IMR-90 (cell line): ENCODE results near the gene NMNAT1. TPM values are rescaled to one million over a fixed set of nuclear protein-coding genes. Genes with fewer than 3 reads are reported as not detected.

Experiments used
- ATAC-seq: fragments of 200-7000 bp; cut with Tn5 transposase; 2 replicates; pipeline ENCODE4 v1.9.1; 2020; ENCODE audit warnings: low read depth, mild to moderate bottlenecking, moderate library complexity
- BruUV-seq: library from RNA; stranded (reverse); fragments of 400-500 nt; replicated peaks from 2 replicates; lab custom pipeline; 2021; lab: Mats Ljungman, UMichigan
- CTCF ChIA-PET: fragments of 300-600 bp; formaldehyde crosslinking; extraction: SDS; loops from one replicate; lab custom pipeline; 2021; ENCODE audit warnings: antibody characterized with exemption; lab: Yijun Ruan, JAX
- POLR2A ChIA-PET: fragments of 300-600 bp; sonication (Branson Sonifier 250); formaldehyde crosslinking; loops from one replicate; lab custom pipeline; 2022; ENCODE audit warnings: antibody characterized with exemption; ENCODE audit not compliant: unreplicated experiment; lab: Charles Lee
- DNase-seq: peaks from one replicate; pipeline ENCODE4 v3.0.0; 2013
- H2AFZ ChIP-seq: replicated peaks from 2 replicates; pipeline ENCODE3; 2013; ENCODE audit warnings: low read length, mild to moderate bottlenecking; ENCODE audit not compliant: poor library complexity
- H2AK5ac ChIP-seq: 2 replicates; pipeline ENCODE4 v1.6.1; 2013; ENCODE audit warnings: low read depth, low read length, inconsistent platforms
- H2AK9ac ChIP-seq: replicated peaks from 2 replicates; pipeline ENCODE3; 2013; ENCODE audit warnings: mild to moderate bottlenecking, low read depth, low read length, moderate library complexity; ENCODE audit not compliant: poor library complexity
- H2BK120ac ChIP-seq: 2 replicates; pipeline ENCODE4 v1.6.1; 2013; ENCODE audit warnings: low read depth, low read length, inconsistent platforms
- H2BK15ac ChIP-seq: 3 replicates; pipeline ENCODE4 v1.6.1; 2013; ENCODE audit warnings: low read depth, low read length, inconsistent platforms
- H2BK20ac ChIP-seq: 2 replicates; pipeline ENCODE4 v1.6.1; 2013; ENCODE audit warnings: low read depth, mild to moderate bottlenecking, inconsistent platforms, low read length, moderate library complexity
- H2BK5ac ChIP-seq: 2 replicates; pipeline ENCODE4 v1.6.1; 2013; ENCODE audit warnings: mild to moderate bottlenecking, low read depth, low read length, inconsistent platforms; ENCODE audit not compliant: poor library complexity, severe bottlenecking
- H3K14ac ChIP-seq: replicated peaks from 2 replicates; pipeline ENCODE4 v1.6.1; 2013; ENCODE audit warnings: low read depth, low read length, inconsistent platforms
- H3K18ac ChIP-seq: 2 replicates; pipeline ENCODE4 v1.6.1; 2013; ENCODE audit warnings: low read depth, low read length, control low read depth
- H3K23ac ChIP-seq: 2 replicates; pipeline ENCODE4 v1.6.1; 2013; ENCODE audit warnings: low read depth, low read length, inconsistent platforms
- H3K27ac ChIP-seq: 2 replicates; pipeline ENCODE4 v1.5.1; 2013; ENCODE audit warnings: mild to moderate bottlenecking, control low read depth, low read length; ENCODE audit not compliant: insufficient read depth
- H3K27me3 ChIP-seq: 2 replicates; pipeline ENCODE4 v1.6.1; 2013; ENCODE audit warnings: low read length; ENCODE audit not compliant: control insufficient read depth, insufficient read depth
- H3K36me3 ChIP-seq: 2 replicates; pipeline ENCODE4 v1.6.1; 2013; ENCODE audit warnings: low read length, mixed read lengths; ENCODE audit not compliant: control insufficient read depth, insufficient read depth
- H3K4ac ChIP-seq: 2 replicates; pipeline ENCODE4 v1.6.1; 2013; ENCODE audit warnings: low read depth, low read length, inconsistent platforms
- H3K4me1 ChIP-seq: 2 replicates; pipeline ENCODE4 v1.6.1; 2013; ENCODE audit warnings: low read length, mixed read lengths; ENCODE audit not compliant: control insufficient read depth, insufficient read depth
- H3K4me2 ChIP-seq: 2 replicates; pipeline ENCODE4 v1.6.1; 2013; ENCODE audit warnings: low read depth, mild to moderate bottlenecking, control low read depth, low read length, moderate library complexity
- H3K4me3 ChIP-seq: 2 replicates; pipeline ENCODE4 v1.5.1; 2013; ENCODE audit warnings: low read depth, mild to moderate bottlenecking, control low read depth, low read length, moderate library complexity; ENCODE audit not compliant: insufficient read depth
- H3K56ac ChIP-seq: 2 replicates; pipeline ENCODE4 v1.6.1; 2013; ENCODE audit warnings: low read length, inconsistent platforms; ENCODE audit not compliant: insufficient read depth; ENCODE audit errors: extremely low read depth
- H3K79me1 ChIP-seq, 2 experiments: 2 replicates each; pipeline ENCODE4 v1.6.1; 2013; ENCODE audit warnings: low read length in 2 of 2, inconsistent platforms in 1 of 2, low read depth in 1 of 2
- H3K9ac ChIP-seq: 2 replicates; pipeline ENCODE4 v1.6.1; 2013; ENCODE audit warnings: low read depth, low read length, control low read depth
- H3K9me1 ChIP-seq: 2 replicates; pipeline ENCODE4 v1.6.1; 2013; ENCODE audit warnings: low read length, inconsistent platforms; ENCODE audit not compliant: insufficient read depth
- H3K9me3 ChIP-seq: 2 replicates; pipeline ENCODE4 v1.6.1; 2013; ENCODE audit warnings: low read length; ENCODE audit not compliant: control insufficient read depth, insufficient read depth
- H4K20me1 ChIP-seq: 2 replicates; pipeline ENCODE4 v1.6.1; 2013; ENCODE audit warnings: low read length, inconsistent platforms; ENCODE audit not compliant: insufficient read depth
- H4K5ac ChIP-seq: 2 replicates; pipeline ENCODE4 v1.6.1; 2013; ENCODE audit warnings: mild to moderate bottlenecking, low read depth, low read length, control low read depth
- H4K8ac ChIP-seq, 2 experiments: 2 replicates each; pipeline ENCODE4 v1.6.1; 2013; ENCODE audit warnings: low read depth in 2 of 2, low read length in 2 of 2, control low read depth in 1 of 2, inconsistent platforms in 1 of 2
- H4K91ac ChIP-seq: 2 replicates; pipeline ENCODE4 v1.6.1; 2013; ENCODE audit warnings: low read depth, low read length, inconsistent platforms; ENCODE audit not compliant: insufficient read depth
- CEBPB ChIP-seq: IDR thresholded peaks from 2 replicates; pipeline ENCODE4 v1.6.1; 2012; ENCODE audit warnings: low read depth, low read length, improper control_type of control experiment
- CHD1 ChIP-seq: IDR thresholded peaks from 2 replicates; pipeline ENCODE4 v1.6.1; 2012; ENCODE audit warnings: low read depth, low read length, improper control_type of control experiment
- ELK1 ChIP-seq: fragments of 150-350 bp; IDR thresholded peaks from 2 replicates; pipeline ENCODE4 v1.6.1; 2016; ENCODE audit warnings: low read depth, mild to moderate bottlenecking, low read length, moderate library complexity, borderline replicate concordance
- MAFK ChIP-seq: IDR thresholded peaks from 2 replicates; pipeline ENCODE4 v1.6.1; 2012; ENCODE audit warnings: low read depth, low read length, improper control_type of control experiment
- MAZ ChIP-seq: IDR thresholded peaks from 2 replicates; pipeline ENCODE4 v1.6.1; 2012; ENCODE audit warnings: low read depth, mild to moderate bottlenecking, low read length, improper control_type of control experiment, moderate library complexity, borderline replicate concordance
- POLR2A ChIP-seq: IDR thresholded peaks from 2 replicates; pipeline ENCODE4 v1.6.1; 2012; ENCODE audit warnings: mild to moderate bottlenecking, low read depth, low read length
- SMC3 ChIP-seq: fragments of 150-350 bp; IDR thresholded peaks from 2 replicates; pipeline ENCODE4 v1.6.1; 2016; ENCODE audit warnings: low read depth, mild to moderate bottlenecking, antibody characterized with exemption, low read length, moderate library complexity
- WGBS, 2 experiments: methylation state at CpG; one replicate each; pipeline versions ENCODE4 v1.1.5 to v1.1.7; 2013; ENCODE audit warnings: missing lambda C conversion rate in 2 of 2; ENCODE audit not compliant: insufficient read length in 1 of 2; ENCODE audit errors: extremely low coverage in 2 of 2; 5-methylcytosine and 5-hydroxymethylcytosine counted together
- dilution Hi-C: fragments of 300-500 bp; cut with HindIII; formaldehyde crosslinking; loops from one replicate; pipeline ENCODE4 v1.14.3; 2018; ENCODE audit warnings: low sequenced_read_pairs; ENCODE audit not compliant: unreplicated experiment
- in situ Hi-C: fragments of 300-500 bp; cut with MboI; formaldehyde crosslinking; loops from 3 replicates; pipeline ENCODE4 v1.14.3; 2019; ENCODE audit warnings: low sequenced_read_pairs, inconsistent platforms, mixed read lengths
- intact Hi-C: fragments of 100-400 bp; cut with micrococcal nuclease; formaldehyde crosslinking; loops from 2 replicates; pipeline ENCODE4 v1.10.0; 2022
- polyA plus RNA-seq, 3 experiments: library from polyadenylated mRNA; depleted of rRNA; stranded (reverse); fragments of >200 nt; gene quantifications; 2 replicates each; pipeline ENCODE4 v1.2.3, GENCODE V29; 2012; ENCODE audit warnings: low replicate concordance in 1 of 3
- total RNA-seq: library from RNA; depleted of rRNA; stranded (reverse); fragments of >200 nt; gene quantifications from 2 replicates; pipeline ENCODE4 v1.2.3, GENCODE V29; 2012

The NMNAT1 gene
- total and polyA plus RNA-seq, 2 of the 4 experiments (the other 2 are of a cell fraction) = 9.1 to 11.7 TPM

- TF ChIP-seq ELK1 = no peak
- no peak for TF ChIP-seq SMC3
Measured at GRCh38 chr1:9909234-9910046, 33.8 kb upstream of the NMNAT1 start (continued).

GRCh38 chr1:9910076-9910422, 33.2 kb upstream of the NMNAT1 start, which contains the start of gene CTNNBIP1:
Gene CTNNBIP1, minus strand, starts transcription at chr1:9910269. Its CDS starts 38,205 bp downstream, at chr1:9872064.
- H3K79me1 ChIP-seq = peaks cover 22 to 24% of the 10 kb centered on the region in 2 experiments
- peak within 1 kb of the TSS; percentile 52; the same call in 1 of the 2 replicates for H3K56ac ChIP-seq
- H2AFZ ChIP-seq = peak within 1 kb of the TSS; percentile 93
- ChIA-PET POLR2A (no interaction called here), CTCF (no interaction called here)
- H3K27ac ChIP-seq = peak within 1 kb of the TSS; percentile 62
- H2BK20ac ChIP-seq = no peak within 1 kb of the TSS
- peak within 1 kb of the TSS; percentile 22 to 90; a peak in 3 of 4 replicates for H4K8ac ChIP-seq
- no TSS peak for BruUV-seq
- in situ Hi-C loops (no loop called here), intact Hi-C loops (loop anchor here (1.0 kb wide), 1 partner anchor 32 kb away; no protein-coding TSS in a partner anchor), dilution Hi-C loops (no loop called here)
- peak within 1 kb of the TSS; percentile 63; the same call in 1 of the 2 replicates for H2AK5ac ChIP-seq
- 0% methylated on average over 15 of the region's 55 CpGs; no CpG with 5 or more reads in 1 of the 2 experiments for WGBS, 2 experiments
- peak within 1 kb of the TSS; percentile 28; the same call in 1 of the 2 replicates for H2BK120ac ChIP-seq
- no peaks in the 10 kb centered on the region for H4K20me1 ChIP-seq
- H3K18ac ChIP-seq = peak within 1 kb of the TSS; percentile 21
- H3K36me3 ChIP-seq = no peaks in the 10 kb centered on the region
- peak within 1 kb of the TSS; percentile 98 for H3K4me2 ChIP-seq
- H3K27me3 ChIP-seq = no peaks in the 10 kb centered on the region
- ATAC-seq (no peak), DNase-seq (no peak)
- peak within 1 kb of the TSS; percentile 83 for H3K14ac ChIP-seq
- H2BK15ac ChIP-seq = peak within 1 kb of the TSS; percentile 4; the same call in 1 of the 3 replicates
- TF ChIP-seq CHD1 (no peak), CEBPB (no peak), POLR2A (peak; percentile 64), MAZ (peak; percentile 66; the same call in 1 of the 2 replicates), MAFK (no peak)
- peaks cover 5% of the 10 kb centered on the region; the same call in 1 of the 2 replicates for H3K9me1 ChIP-seq
- H4K5ac ChIP-seq = peak within 1 kb of the TSS; percentile 60
- peak within 1 kb of the TSS; percentile 92 for H3K4me3 ChIP-seq
- peak within 1 kb of the TSS; percentile 34 for H2BK5ac ChIP-seq
- H3K23ac ChIP-seq = peak within 1 kb of the TSS; percentile 86
- peak within 1 kb of the TSS; percentile 92 for H3K9ac ChIP-seq
- H4K91ac ChIP-seq = peak within 1 kb of the TSS; percentile 35
- H3K9me3 ChIP-seq = no peaks in the 10 kb centered on the region
- H3K4ac ChIP-seq = peak within 1 kb of the TSS; percentile 69
- H2AK9ac ChIP-seq = peak within 1 kb of the TSS; percentile 87
- peaks cover 5% of the 10 kb centered on the region for H3K4me1 ChIP-seq
